SK-N-DZ (cell line): ENCODE measurements around the gene CCNQ.

Experiments used
- DNase-seq: peaks from one replicate; pipeline ENCODE4 v3.0.0-alpha.2; 2015; ENCODE audit warnings: low spot score

Gene CCNQ

GRCh38 chrX:153596981-153597750 is 1.8 kb downstream of the CCNQ start:
- no peak for DNase-seq

GRCh38 chrX:153595859-153596857 is 2.8 kb downstream of the CCNQ start:
- no peak for DNase-seq

- DNase-seq = no peak
Observed at GRCh38 chrX:153595387-153595786, 3.6 kb downstream of the CCNQ start.

GRCh38 chrX:153593811-153594500 is 5.0 kb downstream of the CCNQ start:
- DNase-seq = no peak

- no peak for DNase-seq
Observed at GRCh38 chrX:153592966-153593688, 5.8 kb downstream of the CCNQ start.

- DNase-seq = no peak
Observed at GRCh38 chrX:153592091-153592833, 6.7 kb downstream of the CCNQ start.

- no peak for DNase-seq
Observed at GRCh38 chrX:153590961-153591956, 7.7 kb downstream of the CCNQ start.

- no peak for DNase-seq
Observed at GRCh38 chrX:153588782-153589446, 10.0 kb downstream of the CCNQ start.

GRCh38 chrX:153588021-153588781 is 10.7 kb downstream of the CCNQ start:
- no peak for DNase-seq

- DNase-seq = no peak
Observed at GRCh38 chrX:153587342-153587741, 11.6 kb downstream of the CCNQ start.

GRCh38 chrX:153585827-153586226 is 13.1 kb downstream of the CCNQ start:
- DNase-seq = no peak

- DNase-seq = no peak
Observed at GRCh38 chrX:153583433-153583832, 15.5 kb downstream of the CCNQ start.

GRCh38 chrX:153582896-153583295 is 16.0 kb downstream of the CCNQ start:
- peak; percentile 75 for DNase-seq

- no peak for DNase-seq
Observed at GRCh38 chrX:153580700-153581386, 18.1 kb downstream of the CCNQ start.

GRCh38 chrX:153578889-153579288 is 20.1 kb downstream of the CCNQ start:
- DNase-seq = no peak

- no peak for DNase-seq
Observed at GRCh38 chrX:153578200-153578835, 20.6 kb downstream of the CCNQ start.

GRCh38 chrX:153576961-153577360 is 22.0 kb downstream of the CCNQ start:
- DNase-seq = no peak
